ENCODE results near the gene GORASP2.

The GORASP2 gene

GRCh38 chr2:170965446-170966225, 36.6 kb downstream of the GORASP2 start:
- no peak overlapping the region for H3K27ac ChIP-seq
- TF ChIP-seq, protein P1, sequence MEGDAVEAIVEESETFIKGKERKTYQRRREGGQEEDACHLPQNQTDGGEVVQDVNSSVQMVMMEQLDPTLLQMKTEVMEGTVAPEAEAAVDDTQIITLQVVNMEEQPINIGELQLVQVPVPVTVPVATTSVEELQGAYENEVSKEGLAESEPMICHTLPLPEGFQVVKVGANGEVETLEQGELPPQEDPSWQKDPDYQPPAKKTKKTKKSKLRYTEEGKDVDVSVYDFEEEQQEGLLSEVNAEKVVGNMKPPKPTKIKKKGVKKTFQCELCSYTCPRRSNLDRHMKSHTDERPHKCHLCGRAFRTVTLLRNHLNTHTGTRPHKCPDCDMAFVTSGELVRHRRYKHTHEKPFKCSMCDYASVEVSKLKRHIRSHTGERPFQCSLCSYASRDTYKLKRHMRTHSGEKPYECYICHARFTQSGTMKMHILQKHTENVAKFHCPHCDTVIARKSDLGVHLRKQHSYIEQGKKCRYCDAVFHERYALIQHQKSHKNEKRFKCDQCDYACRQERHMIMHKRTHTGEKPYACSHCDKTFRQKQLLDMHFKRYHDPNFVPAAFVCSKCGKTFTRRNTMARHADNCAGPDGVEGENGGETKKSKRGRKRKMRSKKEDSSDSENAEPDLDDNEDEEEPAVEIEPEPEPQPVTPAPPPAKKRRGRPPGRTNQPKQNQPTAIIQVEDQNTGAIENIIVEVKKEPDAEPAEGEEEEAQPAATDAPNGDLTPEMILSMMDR (IDR thresholded peaks at IDR 0.05): no peak
- DNase-seq (ENCODE audit: low spot score): no peak
- H3K4me3 ChIP-seq: no peak overlapping the region

DNA sequence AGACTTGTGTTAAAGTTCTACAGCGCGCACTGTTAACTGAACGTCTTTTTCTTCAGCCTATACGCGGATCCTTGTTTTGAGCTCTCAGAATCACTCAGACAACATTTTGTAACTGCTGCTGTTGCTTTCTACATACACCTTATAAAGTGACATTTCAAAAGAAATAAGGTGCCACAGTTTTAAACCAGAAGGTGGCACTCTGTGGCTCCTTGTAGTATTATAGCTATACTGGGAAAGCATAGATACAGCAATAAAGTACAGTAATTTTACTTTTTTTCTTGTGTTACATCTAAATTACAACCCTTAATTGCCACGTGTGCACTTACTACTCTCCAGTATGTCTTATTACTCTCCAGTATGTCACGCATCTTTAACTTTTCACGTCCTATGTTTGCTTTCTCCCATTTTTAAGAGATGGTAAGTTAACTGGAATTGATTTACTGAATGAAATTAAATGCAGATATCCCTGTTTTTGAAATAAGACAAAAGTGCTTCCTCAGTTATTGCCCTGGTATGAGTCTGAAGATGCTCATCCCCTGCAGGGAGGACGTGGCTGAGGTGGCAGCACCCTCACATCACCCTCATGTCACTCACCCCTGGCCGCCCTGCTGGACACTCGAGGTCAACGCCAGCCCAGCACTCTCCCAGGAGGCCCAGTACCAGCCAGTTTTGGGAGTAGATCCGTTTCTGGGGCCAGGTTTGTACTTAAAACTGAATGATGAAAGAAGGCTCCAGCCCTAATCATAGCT, 37.8 kb downstream of the GORASP2 start:
- Histone ChIP-seq H3K27ac (no peak overlapping the region), H3K4me3 (no peak overlapping the region)
- TF ChIP-seq, protein P1 (IDR thresholded peaks at IDR 0.05): no peak
- DNase-seq (ENCODE audit: low spot score): no peak

DNA sequence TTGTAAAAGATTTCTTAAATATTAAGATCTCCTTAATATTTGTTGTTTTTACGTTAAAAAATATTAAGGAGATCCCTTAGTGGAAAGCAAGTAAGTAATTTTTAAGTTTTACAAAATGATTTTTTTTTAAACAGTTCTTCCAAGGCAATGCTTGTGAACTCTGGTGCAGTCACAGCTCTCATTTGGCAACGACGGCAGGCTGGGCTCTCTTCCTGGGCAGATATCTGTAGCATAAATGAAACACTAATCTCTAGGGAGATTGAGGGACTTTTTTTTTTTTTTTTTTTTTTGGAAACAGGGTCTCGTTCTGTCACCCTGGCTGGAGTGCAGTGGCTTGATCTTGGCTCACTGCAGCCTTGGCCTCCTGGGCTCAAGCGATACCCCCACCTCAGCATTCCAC, 38.5 kb downstream of the GORASP2 start:
- no peak for DNase-seq (ENCODE audit: low spot score)
- Histone ChIP-seq H3K4me3 (no peak overlapping the region), H3K27ac (no peak overlapping the region)
- TF ChIP-seq, protein P1 (IDR thresholded peaks at IDR 0.05): no peak

- TF ChIP-seq, protein P1 (IDR thresholded peaks at IDR 0.05): no peak
- DNase-seq (ENCODE audit: low spot score): no peak
- Histone ChIP-seq H3K4me3 (no peak overlapping the region), H3K27ac (no peak overlapping the region)
Observed at GRCh38 chr2:170968205-170969003, 39.4 kb downstream of the GORASP2 start.

- DNase-seq (ENCODE audit: low spot score): no peak
- Histone ChIP-seq H3K27ac (no peak overlapping the region), H3K4me3 (no peak overlapping the region)
- TF ChIP-seq, protein P1 (IDR thresholded peaks at IDR 0.05): no peak
Observed at GRCh38 chr2:170969030-170969429, 40.0 kb downstream of the GORASP2 start.

- no peak for DNase-seq (ENCODE audit: low spot score)
- TF ChIP-seq, protein P1 (IDR thresholded peaks at IDR 0.05): no peak
- H3K4me3 ChIP-seq: no peak overlapping the region
- no peak overlapping the region for H3K27ac ChIP-seq
Observed at GRCh38 chr2:170969872-170970496, 40.9 kb downstream of the GORASP2 start.

All from coronary artery (tissue), 2 donors.